Stimulated activated CD8-positive, alpha-beta memory T cell treated with anti-CD3 and anti-CD28 coated beads, Interleukin-15, amount 100 ng/mL, for 1 hour (primary cell): ENCODE results near the gene LPAR1.

Experiments used
- DNase-seq: peaks from one replicate; pipeline ENCODE4 v3.0.0-alpha.2; 2020; ENCODE audit warnings: low read depth

Gene LPAR1

DNA sequence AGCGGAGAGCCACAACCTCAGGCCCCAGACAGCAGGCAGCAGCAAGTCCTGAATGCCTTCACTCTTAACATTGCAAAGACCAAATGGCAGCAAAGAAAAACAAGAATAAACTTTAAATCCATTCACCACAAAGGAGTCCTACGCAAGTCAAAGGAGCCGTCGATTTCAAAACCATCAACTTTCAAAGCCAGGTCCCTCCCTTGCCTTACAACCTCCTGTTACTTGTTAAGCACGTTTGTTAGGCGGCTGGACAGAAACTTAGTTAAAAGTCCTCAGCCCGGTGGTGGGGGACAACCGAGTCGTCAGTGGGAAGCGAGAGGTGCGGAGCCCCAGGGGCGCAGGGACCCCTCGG lies 938 bp downstream of the LPAR1 start:
- DNase-seq, result no peak

GRCh38 chr9:111036946-111037345 lies 1.3 kb downstream of the LPAR1 start:
- DNase-seq, result no peak

DNA sequence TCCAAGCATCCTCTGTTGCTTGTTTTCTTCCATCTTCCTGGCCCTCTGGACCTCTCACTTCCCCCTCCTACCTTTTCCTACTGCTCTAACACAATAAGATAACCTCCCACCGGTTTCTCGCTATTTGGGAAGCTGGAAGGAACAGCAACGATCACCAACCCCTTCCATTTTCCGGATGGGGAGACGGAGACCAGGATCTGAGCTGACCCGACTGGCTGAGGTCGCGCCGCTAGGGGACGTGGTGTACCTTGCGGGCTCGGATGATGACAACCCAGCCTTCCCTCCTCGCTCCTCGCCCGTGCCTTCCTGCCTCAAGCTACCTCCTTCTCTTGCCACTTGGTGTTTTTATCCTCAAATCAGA lies 1.9 kb downstream of the LPAR1 start:
- no peak for DNase-seq

- no peak for DNase-seq
Measured at GRCh38 chr9:111035543-111036428, 2.5 kb downstream of the LPAR1 start.

GRCh38 chr9:111034898-111035539 lies 3.3 kb downstream of the LPAR1 start:
- DNase-seq, result no peak

GRCh38 chr9:111034170-111034897 lies 3.9 kb downstream of the LPAR1 start:
- no peak for DNase-seq

GRCh38 chr9:111030492-111030891 lies 7.8 kb downstream of the LPAR1 start:
- no peak for DNase-seq

DNA sequence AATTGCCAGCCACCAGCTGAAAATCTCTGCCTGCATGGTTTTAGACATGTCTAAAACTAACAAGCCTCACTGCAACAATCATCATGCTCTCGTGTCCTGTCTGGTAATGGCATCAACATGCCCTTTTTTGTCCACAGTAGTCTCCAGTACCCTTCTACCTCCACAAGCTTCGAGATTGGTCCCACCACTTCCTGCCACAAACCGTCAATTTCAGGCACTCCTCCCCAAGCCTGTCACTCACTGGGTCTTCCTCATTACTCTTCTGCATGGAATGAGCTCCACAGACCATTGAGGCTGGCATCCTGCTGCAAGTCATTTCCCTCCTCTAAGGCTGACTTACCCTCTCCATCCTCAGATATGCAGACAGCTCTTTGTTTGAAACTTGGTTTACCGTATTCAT lies 9.0 kb downstream of the LPAR1 start:
- DNase-seq, result no peak

DNA sequence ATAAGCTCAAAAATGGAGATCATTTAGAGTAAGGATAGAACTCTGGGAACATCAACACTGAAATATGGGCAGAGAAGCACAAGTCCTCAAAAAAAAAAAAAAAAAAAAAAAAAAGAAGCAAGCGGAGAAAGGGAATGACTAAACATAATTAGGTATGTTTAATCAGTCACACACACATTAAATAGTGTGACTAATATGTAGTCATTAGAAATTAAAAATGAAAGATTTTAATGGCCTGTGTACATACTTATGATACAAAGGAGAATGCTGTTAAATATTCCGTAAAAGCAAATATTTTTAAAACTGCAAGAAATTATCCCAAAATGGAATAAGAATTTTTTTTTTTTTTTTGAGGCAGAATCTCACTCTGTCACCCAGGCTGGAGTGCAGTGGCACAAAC lies 10.5 kb downstream of the LPAR1 start:
- DNase-seq, result no peak

- DNase-seq, result no peak
Measured at GRCh38 chr9:111023128-111023527, 15.1 kb downstream of the LPAR1 start.

- DNase-seq, result no peak
Measured at GRCh38 chr9:111020594-111020993, 17.7 kb downstream of the LPAR1 start.

- no peak for DNase-seq
Measured at GRCh38 chr9:111016426-111017045, 21.7 kb downstream of the LPAR1 start.

GRCh38 chr9:111016016-111016415 lies 22.3 kb downstream of the LPAR1 start:
- no peak for DNase-seq

DNA sequence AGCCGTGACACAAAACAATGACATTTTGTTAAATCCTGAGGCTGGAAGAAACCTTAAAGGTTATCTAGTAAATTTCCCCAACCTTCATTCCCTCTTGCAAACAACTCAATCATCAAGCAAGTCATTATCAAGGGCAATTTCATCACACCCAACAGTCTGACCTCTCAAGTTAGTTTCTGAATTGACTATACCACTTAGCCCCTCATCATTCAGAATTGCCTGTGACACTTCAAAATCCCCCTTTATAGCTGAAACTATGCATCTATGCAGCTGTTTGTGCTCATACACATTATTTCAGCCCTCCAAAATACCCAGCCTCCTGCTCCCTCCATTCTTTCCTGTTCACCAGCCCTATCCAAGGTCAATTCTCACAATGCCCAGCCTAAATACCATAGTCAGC lies 24.6 kb downstream of the LPAR1 start:
- no peak for DNase-seq

DNA sequence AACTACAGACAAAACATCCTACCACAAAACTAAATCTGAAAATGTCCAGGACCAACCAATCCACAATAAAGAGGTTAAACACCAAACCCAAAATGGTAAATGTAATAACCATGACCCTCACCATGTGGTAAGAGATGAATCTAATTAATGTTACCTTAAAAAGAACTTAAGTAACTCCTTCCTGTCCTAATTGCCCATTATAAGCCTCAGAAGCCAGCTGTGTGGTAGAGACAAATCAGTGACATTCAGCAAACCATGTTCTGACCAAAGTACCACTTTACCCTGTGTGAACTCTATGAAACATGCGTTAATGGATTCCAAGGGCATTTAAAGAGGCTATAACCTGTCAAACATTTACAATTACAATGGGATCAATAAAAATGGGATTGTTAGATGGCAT lies 25.0 kb downstream of the LPAR1 start:
- DNase-seq, result no peak

GRCh38 chr9:111008158-111009075 lies 29.9 kb downstream of the LPAR1 start:
- no peak for DNase-seq

- DNase-seq, result no peak
Measured at GRCh38 chr9:111005746-111006470, 32.4 kb downstream of the LPAR1 start.

DNA sequence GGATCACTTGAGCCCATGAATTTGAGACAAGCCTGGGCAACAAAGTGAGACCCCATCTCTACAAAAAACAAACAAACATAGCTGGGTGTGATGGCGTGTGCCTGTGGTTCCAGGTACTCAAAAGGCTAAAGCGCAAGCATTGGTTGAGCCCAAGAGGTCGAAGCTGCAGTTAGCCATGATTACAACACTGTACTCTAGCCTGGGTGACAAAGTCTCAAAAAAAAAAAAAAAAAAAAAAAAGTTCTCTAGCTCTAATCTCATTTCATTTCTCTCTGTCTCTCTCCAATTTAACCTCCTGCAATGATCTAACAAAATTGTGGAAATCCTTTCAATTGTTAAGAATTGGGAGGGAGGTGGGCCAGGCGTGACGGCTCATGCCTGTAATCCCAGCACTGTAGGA lies 33.3 kb downstream of the LPAR1 start:
- no peak for DNase-seq

GRCh38 chr9:111003182-111003581 lies 35.1 kb downstream of the LPAR1 start:
- DNase-seq, result no peak

DNA sequence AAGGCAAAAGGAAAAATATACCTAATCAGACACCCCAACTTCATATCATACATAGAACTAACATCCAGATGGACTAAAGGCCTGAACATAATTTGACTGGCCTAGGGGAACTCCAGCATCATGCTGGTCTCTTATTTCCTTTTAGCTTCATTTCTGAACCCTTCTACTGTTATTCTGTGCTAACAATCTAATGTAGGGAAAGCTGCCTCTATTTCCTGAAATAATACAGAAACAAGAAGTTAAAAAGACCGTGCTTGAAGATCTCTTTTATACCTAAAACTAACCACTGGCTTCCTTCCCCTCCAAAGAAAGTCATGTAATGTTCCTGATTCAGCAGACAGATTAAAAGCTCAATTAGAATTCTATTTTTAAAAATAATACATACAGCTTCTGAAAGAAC lies 36.7 kb downstream of the LPAR1 start:
- no peak for DNase-seq

DNA sequence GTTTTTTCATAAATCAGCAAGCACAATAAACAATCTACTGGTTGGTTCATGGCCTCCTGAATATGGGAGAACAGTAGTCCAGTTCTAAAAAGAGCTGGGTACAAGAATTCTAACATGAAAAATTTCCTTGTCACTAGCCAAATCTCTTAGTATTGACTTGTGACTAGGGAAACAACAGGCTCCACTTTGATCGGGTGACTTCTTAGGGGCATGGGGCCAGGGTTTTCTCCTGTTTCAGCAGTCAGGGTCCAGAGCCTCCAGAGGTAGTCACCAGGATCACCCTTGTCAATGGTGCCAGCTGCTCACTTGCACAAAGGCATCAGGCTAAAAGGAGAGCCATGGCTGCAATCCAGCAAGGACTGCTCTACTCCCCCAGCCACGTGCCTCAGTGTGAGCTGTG lies 38.1 kb downstream of the LPAR1 start:
- no peak for DNase-seq
